Measurements from ENCODE around the gene SART1. TPM values are rescaled to one million over a fixed set of nuclear protein-coding genes. Genes with fewer than 3 reads are reported as not detected.

SART1 gene
- polyA plus RNA-seq, 1 donor (not counting 4 experiments of a cell fraction or from before 2014, with no cell fraction given) = 14.7 TPM

DNA sequence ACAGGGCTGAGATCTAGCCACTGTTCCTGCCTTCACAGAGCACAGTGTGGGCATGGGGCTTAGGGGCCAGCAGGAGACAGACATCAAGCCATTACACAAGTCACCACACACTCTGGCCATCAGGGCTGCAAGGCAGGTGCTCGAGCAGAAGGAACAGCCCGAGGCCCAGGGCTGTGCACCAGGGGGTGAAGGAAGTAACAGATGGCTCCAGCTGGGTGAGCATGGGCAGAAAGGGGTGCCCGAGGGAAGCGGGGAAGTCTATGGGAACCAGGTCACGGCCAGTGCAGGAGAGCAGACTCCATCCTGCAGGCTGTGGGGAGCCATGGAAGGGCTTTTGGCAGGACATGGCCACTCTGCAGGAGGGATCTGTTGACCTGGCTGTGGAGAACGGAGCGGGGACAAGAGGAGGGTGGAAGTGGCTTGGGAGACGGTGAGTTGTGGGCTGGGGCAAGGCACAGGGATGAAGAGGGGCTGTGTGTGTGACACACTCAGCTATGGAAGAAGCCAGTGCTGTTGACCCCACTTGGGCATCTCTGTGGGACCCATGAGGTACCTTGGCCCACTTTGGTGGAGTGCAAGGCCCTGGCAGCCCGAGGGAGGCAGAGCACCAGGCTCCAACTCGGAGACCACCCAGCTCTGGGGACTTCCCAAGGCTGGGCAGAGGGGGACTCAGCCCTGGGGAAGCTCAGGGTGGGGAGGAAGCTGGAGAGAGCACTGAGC, 46.3 kb upstream of the SART1 start:
- peak overlapping the region; percentile 91 for H3K9ac ChIP-seq (ENCODE audit: control insufficient read depth, extremely low read depth, insufficient read depth, low read length)
- FAIRE-seq = peak; percentile 84
- TF ChIP-seq, protein P1, sequence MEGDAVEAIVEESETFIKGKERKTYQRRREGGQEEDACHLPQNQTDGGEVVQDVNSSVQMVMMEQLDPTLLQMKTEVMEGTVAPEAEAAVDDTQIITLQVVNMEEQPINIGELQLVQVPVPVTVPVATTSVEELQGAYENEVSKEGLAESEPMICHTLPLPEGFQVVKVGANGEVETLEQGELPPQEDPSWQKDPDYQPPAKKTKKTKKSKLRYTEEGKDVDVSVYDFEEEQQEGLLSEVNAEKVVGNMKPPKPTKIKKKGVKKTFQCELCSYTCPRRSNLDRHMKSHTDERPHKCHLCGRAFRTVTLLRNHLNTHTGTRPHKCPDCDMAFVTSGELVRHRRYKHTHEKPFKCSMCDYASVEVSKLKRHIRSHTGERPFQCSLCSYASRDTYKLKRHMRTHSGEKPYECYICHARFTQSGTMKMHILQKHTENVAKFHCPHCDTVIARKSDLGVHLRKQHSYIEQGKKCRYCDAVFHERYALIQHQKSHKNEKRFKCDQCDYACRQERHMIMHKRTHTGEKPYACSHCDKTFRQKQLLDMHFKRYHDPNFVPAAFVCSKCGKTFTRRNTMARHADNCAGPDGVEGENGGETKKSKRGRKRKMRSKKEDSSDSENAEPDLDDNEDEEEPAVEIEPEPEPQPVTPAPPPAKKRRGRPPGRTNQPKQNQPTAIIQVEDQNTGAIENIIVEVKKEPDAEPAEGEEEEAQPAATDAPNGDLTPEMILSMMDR (optimal IDR thresholded peaks at IDR 0.05 in 1 of 3, IDR thresholded peaks at IDR 0.05 in 1 of 3, conservative IDR thresholded peaks at IDR 0.05 in 1 of 3; ENCODE audit: extremely low read depth in 1 of 3, insufficient read depth in 2 of 3, low read length in 3 of 3) = no peak
- TF ChIP-seq EZH2 (IDR thresholded peaks at IDR 0.05; ENCODE audit: low read length) = no peak
- dilution Hi-C loops (cut with MboI; ENCODE audit: extremely low pct_ligation_motif_present, low sequenced_read_pairs) = no loop called here
- no peaks in the 10 kb centered on the region for H3K9me3 ChIP-seq (ENCODE audit: control insufficient read depth, low read depth, low read length)
- H3K36me3 ChIP-seq (ENCODE audit: control insufficient read depth in 2 of 2, extremely low read depth in 1 of 2, insufficient read depth in 2 of 2, low read length in 2 of 2) = peaks cover 0 to under 1% of the 10 kb centered on the region in 2 experiments
- DNase-seq (ENCODE audit: low read depth, low spot score) = no peak
- no peaks in the 10 kb centered on the region for H3K27me3 ChIP-seq (ENCODE audit: control insufficient read depth, extremely low read depth, insufficient read depth, low read length)
- H3K4me2 ChIP-seq (ENCODE audit: control insufficient read depth, extremely low read depth, insufficient read depth, low read depth, low read length) = peak overlapping the region; percentile 73
- peaks cover 72% of the 10 kb centered on the region for H3K4me1 ChIP-seq (ENCODE audit: control insufficient read depth, extremely low read depth, insufficient read depth, low read length)
- peaks cover 37% of the 10 kb centered on the region for H3K79me2 ChIP-seq (ENCODE audit: control insufficient read depth, insufficient read depth, low read length)
- no peak overlapping the region for H2AFZ ChIP-seq (ENCODE audit: control insufficient read depth, low read length)
- H4K20me1 ChIP-seq (ENCODE audit: control insufficient read depth, extremely low read depth, insufficient read depth, low read length) = no peaks in the 10 kb centered on the region
- no peaks in the 10 kb centered on the region for H3K9me1 ChIP-seq (ENCODE audit: control insufficient read depth, extremely low read depth, insufficient read depth, low read length)
- H3K27ac ChIP-seq (ENCODE audit: control insufficient read depth, insufficient read depth, low read length) = peak overlapping the region; percentile 95
- peak overlapping the region in 1 of 3 experiments; percentile 34 for H3K4me3 ChIP-seq (ENCODE audit: control insufficient read depth in 2 of 3, extremely low read depth in 1 of 3, insufficient read depth in 2 of 3, low read depth in 1 of 3, low read length in 3 of 3)

- dilution Hi-C loops (cut with MboI; ENCODE audit: extremely low pct_ligation_motif_present, low sequenced_read_pairs) = no loop called here
- peaks cover 78% of the 10 kb centered on the region for H3K4me1 ChIP-seq (ENCODE audit: control insufficient read depth, extremely low read depth, insufficient read depth, low read length)
- peak overlapping the region; percentile 95 for H3K27ac ChIP-seq (ENCODE audit: control insufficient read depth, insufficient read depth, low read length)
- no peaks in the 10 kb centered on the region for H3K9me3 ChIP-seq (ENCODE audit: control insufficient read depth, low read depth, low read length)
- peak overlapping the region; percentile 91 for H3K9ac ChIP-seq (ENCODE audit: control insufficient read depth, extremely low read depth, insufficient read depth, low read length)
- peak overlapping the region; percentile 19 to 66 (median 26) for H3K4me3 ChIP-seq (ENCODE audit: control insufficient read depth in 2 of 3, extremely low read depth in 1 of 3, insufficient read depth in 2 of 3, low read depth in 1 of 3, low read length in 3 of 3)
- no peaks in the 10 kb centered on the region for H3K27me3 ChIP-seq (ENCODE audit: control insufficient read depth, extremely low read depth, insufficient read depth, low read length)
- peaks cover 43% of the 10 kb centered on the region for H3K79me2 ChIP-seq (ENCODE audit: control insufficient read depth, insufficient read depth, low read length)
- FAIRE-seq (no peak), DNase-seq (ENCODE audit: low read depth, low spot score) (peak; percentile 95)
- TF ChIP-seq, protein P1 (optimal IDR thresholded peaks at IDR 0.05 in 1 of 3, IDR thresholded peaks at IDR 0.05 in 1 of 3, conservative IDR thresholded peaks at IDR 0.05 in 1 of 3; ENCODE audit: extremely low read depth in 1 of 3, insufficient read depth in 2 of 3, low read length in 3 of 3) = no peak
- no peak for TF ChIP-seq EZH2 (IDR thresholded peaks at IDR 0.05; ENCODE audit: low read length)
- H4K20me1 ChIP-seq (ENCODE audit: control insufficient read depth, extremely low read depth, insufficient read depth, low read length) = no peaks in the 10 kb centered on the region
- H3K36me3 ChIP-seq (ENCODE audit: control insufficient read depth in 2 of 2, extremely low read depth in 1 of 2, insufficient read depth in 2 of 2, low read length in 2 of 2) = peaks cover 4% of the 10 kb centered on the region in 2 experiments
- H3K4me2 ChIP-seq (ENCODE audit: control insufficient read depth, extremely low read depth, insufficient read depth, low read depth, low read length) = peak overlapping the region; percentile 73
- H3K9me1 ChIP-seq (ENCODE audit: control insufficient read depth, extremely low read depth, insufficient read depth, low read length) = no peaks in the 10 kb centered on the region
- H2AFZ ChIP-seq (ENCODE audit: control insufficient read depth, low read length) = no peak overlapping the region
These were observed 45.7 kb upstream of the SART1 start for GRCh38 chr11:65915821-65916251.
